ENCODE data around the gene LAMA2. TPM values are rescaled to one million over a fixed set of nuclear protein-coding genes. Genes with fewer than 3 reads are reported as not detected.
"Not testable (repeated sequence)": the region's sequence is repeated elsewhere in the genome, so short reads cannot be mapped to it uniquely, and the experiment has no call there.

Gene LAMA2
- total RNA-seq, 3 donors from 2014 or later (not counting 1 experiment from before 2014, with no cell fraction given), result 2.1 to 5.3 (median 3.6) TPM

- no peak for TF ChIP-seq CTCF (IDR thresholded peaks at IDR 0.05)
- intact Hi-C loops (cut with micrococcal nuclease), result no loop called here
- Histone ChIP-seq H3K27me3 (ENCODE audit: control insufficient read depth, insufficient read depth, low read length) (no peaks in the 10 kb centered on the region), H3K4me1 (ENCODE audit: control insufficient read depth, insufficient read depth, low read length) (no peaks in the 10 kb centered on the region), H3K4me3 (ENCODE audit: low read length) (no peak overlapping the region), H3K27ac (ENCODE audit: low read length) (no peak overlapping the region), H3K36me3 (ENCODE audit: control insufficient read depth, insufficient read depth, low read length) (no peaks in the 10 kb centered on the region), H3K9me3 (ENCODE audit: control insufficient read depth, insufficient read depth, low read length) (no peaks in the 10 kb centered on the region)
- no peaks in the 10 kb centered on the region for H3K36me3 Mint-ChIP-seq
- H3K27ac Mint-ChIP-seq, result no peak overlapping the region
- peaks cover 6 to 20% of the 10 kb centered on the region in 2 donors for H3K27me3 Mint-ChIP-seq (ENCODE audit: low read depth in 2 of 2)
- no peaks in the 10 kb centered on the region for H3K9me3 Mint-ChIP-seq
- ATAC-seq (no peak), DNase-seq (no peak)
- no peak overlapping the region for H3K4me3 Mint-ChIP-seq
- H3K4me1 Mint-ChIP-seq, result no peaks in the 10 kb centered on the region
Observed at GRCh38 chr6:129084406-129084805, 201.5 kb downstream of the LAMA2 start.

GRCh38 chr6:129088481-129088880 lies 205.5 kb downstream of the LAMA2 start:
- H3K9me3 ChIP-seq (ENCODE audit: control insufficient read depth, insufficient read depth, low read length); H3K27ac ChIP-seq (ENCODE audit: low read length); H3K27ac Mint-ChIP-seq; H3K27me3 ChIP-seq (ENCODE audit: control insufficient read depth, insufficient read depth, low read length); H3K36me3 Mint-ChIP-seq; intact Hi-C loops (cut with micrococcal nuclease); H3K4me1 ChIP-seq (ENCODE audit: control insufficient read depth, insufficient read depth, low read length); DNase-seq; ATAC-seq; H3K4me3 Mint-ChIP-seq; H3K9me3 Mint-ChIP-seq; H3K4me1 Mint-ChIP-seq; H3K36me3 ChIP-seq (ENCODE audit: control insufficient read depth, insufficient read depth, low read length); H3K4me3 ChIP-seq (ENCODE audit: low read length): not testable (repeated sequence)
- 98% methylated on average over 26 of the region's 26 CpGs for WGBS (ENCODE audit: insufficient coverage)
- peaks cover 3 to 37% of the 10 kb centered on the region in 2 donors for H3K27me3 Mint-ChIP-seq (ENCODE audit: low read depth in 2 of 2)

GRCh38 chr6:129089357-129089756 lies 206.4 kb downstream of the LAMA2 start:
- no peak overlapping the region for H3K4me3 Mint-ChIP-seq
- Histone ChIP-seq H3K27me3 (ENCODE audit: control insufficient read depth, insufficient read depth, low read length) (no peaks in the 10 kb centered on the region), H3K27ac (ENCODE audit: low read length) (no peak overlapping the region), H3K9me3 (ENCODE audit: control insufficient read depth, insufficient read depth, low read length) (no peaks in the 10 kb centered on the region), H3K4me3 (ENCODE audit: low read length) (no peak overlapping the region), H3K4me1 (ENCODE audit: control insufficient read depth, insufficient read depth, low read length) (no peaks in the 10 kb centered on the region), H3K36me3 (ENCODE audit: control insufficient read depth, insufficient read depth, low read length) (no peaks in the 10 kb centered on the region)
- H3K36me3 Mint-ChIP-seq, result no peaks in the 10 kb centered on the region
- peaks cover 3 to 34% of the 10 kb centered on the region in 2 donors for H3K27me3 Mint-ChIP-seq (ENCODE audit: low read depth in 2 of 2)
- no peak for TF ChIP-seq CTCF (IDR thresholded peaks at IDR 0.05)
- no peaks in the 10 kb centered on the region for H3K9me3 Mint-ChIP-seq
- H3K27ac Mint-ChIP-seq, result no peak overlapping the region
- DNase-seq (no peak), ATAC-seq (no peak)
- H3K4me1 Mint-ChIP-seq, result no peaks in the 10 kb centered on the region
- intact Hi-C loops (cut with micrococcal nuclease), result no loop called here
- 91% methylated on average over 1 of the region's 1 CpG for WGBS (ENCODE audit: insufficient coverage)

- Histone ChIP-seq H3K4me3 (ENCODE audit: low read length) (no peak overlapping the region), H3K36me3 (ENCODE audit: control insufficient read depth, insufficient read depth, low read length) (no peaks in the 10 kb centered on the region), H3K27me3 (ENCODE audit: control insufficient read depth, insufficient read depth, low read length) (no peaks in the 10 kb centered on the region), H3K4me1 (ENCODE audit: control insufficient read depth, insufficient read depth, low read length) (no peaks in the 10 kb centered on the region), H3K9me3 (ENCODE audit: control insufficient read depth, insufficient read depth, low read length) (no peaks in the 10 kb centered on the region), H3K27ac (ENCODE audit: low read length) (no peak overlapping the region)
- intact Hi-C loops (cut with micrococcal nuclease), result no loop called here
- WGBS (ENCODE audit: insufficient coverage), result 79% methylated on average over 2 of the region's 3 CpGs
- Mint-ChIP-seq H3K4me3 (no peak overlapping the region), H3K27ac (no peak overlapping the region), H3K9me3 (no peaks in the 10 kb centered on the region), H3K4me1 (no peaks in the 10 kb centered on the region), H3K36me3 (no peaks in the 10 kb centered on the region), H3K27me3 (ENCODE audit: low read depth in 2 of 2) (peaks cover 0 to 17% of the 10 kb centered on the region in 2 donors)
- ATAC-seq (no peak), DNase-seq (no peak)
- TF ChIP-seq CTCF (IDR thresholded peaks at IDR 0.05), result no peak
Observed at GRCh38 chr6:129094147-129094546, 211.2 kb downstream of the LAMA2 start.
